SIG-M5 treated with dmso at 0.1 percent for 504 hours (cell line): ENCODE measurements around the gene NME9.
"Not testable (repeated sequence)": the region's sequence is repeated elsewhere in the genome, so short reads cannot be mapped to it uniquely, and the experiment has no call there.

Experiments
- DNase-seq: peaks from one replicate; lab custom pipeline; 2025; ENCODE audit not compliant: unreplicated experiment; lab: John Stamatoyannopoulos, UW

NME9 gene, protein sequence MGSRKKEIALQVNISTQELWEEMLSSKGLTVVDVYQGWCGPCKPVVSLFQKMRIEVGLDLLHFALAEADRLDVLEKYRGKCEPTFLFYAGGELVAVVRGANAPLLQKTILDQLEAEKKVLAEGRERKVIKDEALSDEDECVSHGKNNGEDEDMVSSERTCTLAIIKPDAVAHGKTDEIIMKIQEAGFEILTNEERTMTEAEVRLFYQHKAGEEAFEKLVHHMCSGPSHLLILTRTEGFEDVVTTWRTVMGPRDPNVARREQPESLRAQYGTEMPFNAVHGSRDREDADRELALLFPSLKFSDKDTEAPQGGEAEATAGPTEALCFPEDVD

GRCh38 chr3:138329127-138329983, at the start of gene NME9:
NME9 (minus strand) TSS chr3:138329851; CDS start chr3:138329335, 516 bp downstream.
- DNase-seq, result peak; percentile 80

DNA sequence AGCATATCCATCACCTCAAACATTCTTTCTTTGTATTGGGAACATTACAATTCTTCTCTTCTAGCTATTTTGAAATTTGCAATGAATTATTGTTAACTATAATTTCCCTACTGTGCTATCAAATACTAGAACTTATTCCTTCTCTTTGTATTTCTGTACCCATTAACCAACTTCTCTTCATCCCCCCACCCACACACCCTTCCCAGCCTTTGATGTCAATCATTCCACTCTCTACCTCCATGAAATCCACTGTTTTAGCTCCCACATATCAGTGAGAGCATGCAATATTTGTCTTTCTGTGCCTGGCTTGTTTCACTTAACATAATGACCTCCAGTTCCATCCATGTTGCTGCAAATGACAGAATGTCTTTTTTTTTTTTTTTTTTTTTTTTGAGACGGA, 49.3 kb upstream of the NME9 start:
- DNase-seq, result no peak

GRCh38 chr3:138378331-138378730, 48.7 kb upstream of the NME9 start:
- DNase-seq, result no peak

DNA sequence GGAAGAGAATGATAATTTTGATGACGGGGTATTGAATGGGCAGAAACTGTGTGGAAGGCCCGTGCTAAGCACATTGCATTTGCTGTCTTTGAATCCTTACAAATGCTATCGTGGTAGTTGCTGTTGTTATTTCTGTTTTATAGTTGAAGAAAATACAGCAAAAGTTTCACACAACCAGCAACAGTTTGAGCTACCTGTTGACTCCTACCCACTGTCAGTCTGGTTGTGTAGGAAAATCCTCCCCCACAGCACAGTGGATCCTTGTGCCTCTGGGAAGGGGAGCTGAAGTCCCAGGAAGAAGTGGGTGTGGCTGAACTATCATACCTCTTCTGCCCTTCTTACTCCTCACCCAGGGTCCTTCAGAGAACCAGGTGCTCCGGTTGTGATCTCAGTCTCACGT, 48.2 kb upstream of the NME9 start:
- no peak for DNase-seq

DNA sequence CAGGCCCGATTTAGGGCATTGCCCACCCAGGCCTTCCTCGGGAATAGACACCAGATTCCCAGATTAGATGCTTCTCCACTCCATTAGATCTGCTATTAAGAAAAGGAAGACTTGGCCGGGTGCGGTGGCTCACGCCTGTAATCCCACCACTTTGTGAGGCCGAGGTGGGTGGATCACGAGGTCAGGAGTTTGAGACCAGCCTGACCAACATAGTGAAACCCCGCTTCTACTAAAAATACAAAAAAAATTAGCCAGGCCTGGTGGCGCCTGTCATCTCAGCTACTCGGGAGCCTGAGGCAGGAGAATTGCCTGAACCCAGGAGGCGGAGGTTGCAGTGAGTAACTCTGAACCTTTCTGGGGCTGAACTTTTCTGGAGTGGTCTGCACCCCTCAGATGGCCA, 47.6 kb upstream of the NME9 start:
- DNase-seq, result not testable (repeated sequence)

- no peak for DNase-seq
These were observed 47.0 kb upstream of the NME9 start for GRCh38 chr3:138376663-138377062.

- DNase-seq, result no peak
These were observed 45.8 kb upstream of the NME9 start for GRCh38 chr3:138375447-138375846.

GRCh38 chr3:138374573-138375134, 45.0 kb upstream of the NME9 start:
- no peak for DNase-seq

- no peak for DNase-seq
These were observed 44.1 kb upstream of the NME9 start for GRCh38 chr3:138373736-138374094.

DNA sequence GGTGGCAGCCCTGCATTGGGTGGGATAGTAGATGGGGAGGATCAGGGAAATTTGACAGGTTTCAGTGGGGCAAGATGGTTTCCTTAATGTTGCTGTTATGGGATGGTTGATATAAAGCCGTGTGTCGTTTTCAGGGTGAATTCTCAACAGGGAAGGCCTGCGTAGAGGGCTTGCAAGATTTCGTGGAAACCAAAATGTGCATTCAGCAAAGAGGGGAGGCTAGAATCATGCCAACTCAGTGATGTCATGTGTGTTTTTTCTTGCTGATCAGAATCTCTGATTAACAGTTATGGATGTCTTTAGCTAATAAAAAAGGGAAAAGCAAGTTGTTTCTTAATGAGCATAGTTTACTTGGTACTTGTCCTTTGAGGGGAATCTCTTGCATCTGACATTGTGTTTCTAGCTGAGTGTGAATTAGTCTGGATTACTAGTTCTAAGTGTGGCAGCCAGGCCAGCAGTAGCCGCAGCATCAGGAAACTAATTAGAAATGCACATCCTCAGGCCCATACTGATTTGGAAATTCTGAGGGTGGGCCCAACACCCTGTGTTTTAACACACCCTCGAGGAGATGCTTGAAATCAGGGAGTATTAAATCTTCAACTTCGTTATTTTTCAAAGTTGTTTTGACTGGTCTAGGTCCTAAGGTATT, 43.6 kb upstream of the NME9 start:
- no peak for DNase-seq

DNA sequence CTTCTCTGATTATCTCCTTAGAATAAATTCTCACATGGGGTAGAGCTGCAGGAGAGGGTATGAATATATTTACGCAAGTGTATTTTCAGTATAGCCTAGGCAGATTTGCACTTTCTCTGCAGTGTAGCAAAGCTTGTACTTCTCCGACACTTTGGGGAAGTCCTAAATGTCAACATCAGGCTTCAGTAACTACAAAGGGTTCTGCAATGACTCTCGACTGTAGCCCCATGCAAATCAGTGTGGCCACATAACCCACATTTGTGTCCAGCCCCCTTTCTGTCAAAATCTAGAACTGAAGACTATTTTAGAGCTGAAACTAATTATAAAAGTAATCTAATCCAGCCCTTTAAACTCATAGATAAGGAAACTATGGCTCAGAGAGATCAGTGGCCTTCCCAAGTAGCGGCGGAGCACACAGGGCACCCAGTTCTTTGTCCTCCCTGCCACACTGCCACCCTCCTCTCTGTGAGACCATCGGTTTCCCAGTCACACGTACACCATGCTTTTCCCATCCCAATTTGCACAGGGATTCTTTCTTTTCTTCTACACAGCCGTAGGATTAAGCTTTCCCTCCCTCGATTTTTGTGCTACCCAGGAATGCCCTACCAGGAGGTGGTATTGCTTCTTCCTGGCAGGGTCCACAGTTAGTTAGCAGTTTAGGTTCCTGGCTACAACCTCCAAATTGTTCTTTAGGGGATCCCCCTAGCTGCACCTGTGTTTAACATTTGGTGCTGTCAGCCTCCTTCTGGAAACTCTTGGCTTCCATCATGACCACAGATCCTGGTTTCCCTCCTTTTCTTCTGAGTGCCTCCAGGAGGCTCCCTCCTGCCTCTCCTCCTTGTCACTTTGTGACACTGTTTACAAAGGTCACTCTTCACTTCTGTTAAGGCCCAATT, 41.7 kb upstream of the NME9 start:
- DNase-seq, result peak; percentile 74

- DNase-seq, result no peak
These were observed 40.7 kb upstream of the NME9 start for GRCh38 chr3:138370321-138370720.

DNA sequence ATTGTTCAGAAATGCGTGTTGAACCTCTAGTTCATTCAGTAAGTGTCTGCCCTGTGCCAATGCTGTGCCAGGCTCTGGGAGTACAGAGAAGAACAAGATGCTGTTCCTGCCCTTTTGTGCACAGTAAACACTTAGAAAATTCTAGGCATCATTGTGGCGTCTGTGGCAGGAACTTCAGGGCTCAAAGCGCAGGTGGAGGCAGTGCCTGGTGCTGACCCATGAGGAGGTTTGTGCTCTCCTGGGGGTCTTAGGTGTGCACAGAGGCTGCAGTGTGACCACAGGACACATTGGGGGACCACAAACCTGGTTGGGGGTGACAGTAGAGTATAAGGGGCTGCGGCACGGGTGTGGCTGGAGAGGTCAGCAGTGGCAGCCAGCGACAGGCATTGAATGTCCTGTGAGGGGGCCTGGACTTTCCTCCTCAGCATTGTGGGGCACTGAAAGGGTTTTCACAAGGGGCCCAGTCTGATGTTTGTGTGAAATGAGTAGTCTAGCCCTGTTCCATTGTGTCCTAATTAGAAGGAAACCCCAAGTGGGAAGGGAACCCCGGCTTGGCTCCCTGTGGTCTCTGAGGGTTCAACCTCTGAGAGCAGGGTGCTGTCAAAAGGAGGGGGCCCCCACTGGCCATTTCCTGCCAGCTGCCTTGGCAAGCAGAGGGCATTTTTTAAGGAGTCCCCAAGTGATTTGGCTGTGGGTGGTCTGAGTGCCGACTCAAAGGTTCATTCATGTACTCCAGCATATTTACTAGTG, 39.7 kb upstream of the NME9 start:
- no peak for DNase-seq

GRCh38 chr3:138367911-138368310, 38.3 kb upstream of the NME9 start:
- peak; percentile 48 for DNase-seq

- no peak for DNase-seq
These were observed 37.7 kb upstream of the NME9 start for GRCh38 chr3:138367326-138367850.

DNA sequence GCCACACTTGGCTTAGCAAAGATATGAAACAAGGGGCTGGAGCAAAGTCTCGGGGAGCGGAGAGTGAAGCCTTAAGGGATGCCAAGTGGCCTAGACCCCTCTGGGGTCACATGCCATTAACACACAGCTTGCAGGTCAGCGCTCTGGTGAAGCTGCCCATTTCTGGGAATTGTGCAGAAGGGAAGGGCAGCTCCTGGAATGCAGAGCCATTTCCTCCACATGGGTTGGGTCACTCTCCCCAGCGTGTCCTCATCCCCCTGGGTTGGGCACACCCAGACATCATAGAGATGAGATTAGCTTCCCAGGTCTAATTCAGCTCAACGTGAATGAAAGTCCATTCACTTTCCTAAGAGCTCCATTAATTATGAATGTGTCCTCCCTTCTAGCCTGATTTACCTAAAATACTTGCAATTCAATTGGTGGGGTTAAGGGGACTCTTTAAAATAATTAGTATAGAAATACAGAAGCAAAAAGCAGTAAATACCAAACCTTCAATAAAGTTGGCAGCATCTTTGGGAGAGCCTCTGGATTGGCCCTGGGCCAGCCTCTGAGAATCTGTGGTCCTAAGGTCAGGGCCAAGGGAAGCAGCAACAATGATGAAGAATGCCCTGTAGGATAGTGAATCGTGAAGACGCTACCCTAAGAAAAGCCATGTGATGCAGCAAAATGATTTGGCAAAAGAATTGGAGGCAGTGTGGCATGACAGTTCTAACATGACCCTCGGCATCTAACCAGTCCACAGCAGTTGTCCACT, 36.5 kb upstream of the NME9 start:
- DNase-seq, result no peak

DNA sequence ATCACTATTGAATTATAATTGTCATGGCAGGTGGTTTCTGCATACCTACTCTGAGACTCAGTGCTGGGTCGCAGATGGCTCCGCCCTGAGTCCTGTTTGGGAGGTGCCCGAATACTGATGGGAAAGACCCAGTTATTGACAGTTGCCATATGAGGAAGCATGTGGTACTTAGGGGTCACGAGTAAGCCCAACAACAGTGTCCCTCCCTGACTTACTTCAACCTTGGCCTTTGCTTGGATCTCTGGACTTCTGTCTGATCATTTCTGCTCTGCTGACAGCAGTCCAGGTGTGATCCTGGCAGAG, 35.6 kb upstream of the NME9 start:
- no peak for DNase-seq

DNA sequence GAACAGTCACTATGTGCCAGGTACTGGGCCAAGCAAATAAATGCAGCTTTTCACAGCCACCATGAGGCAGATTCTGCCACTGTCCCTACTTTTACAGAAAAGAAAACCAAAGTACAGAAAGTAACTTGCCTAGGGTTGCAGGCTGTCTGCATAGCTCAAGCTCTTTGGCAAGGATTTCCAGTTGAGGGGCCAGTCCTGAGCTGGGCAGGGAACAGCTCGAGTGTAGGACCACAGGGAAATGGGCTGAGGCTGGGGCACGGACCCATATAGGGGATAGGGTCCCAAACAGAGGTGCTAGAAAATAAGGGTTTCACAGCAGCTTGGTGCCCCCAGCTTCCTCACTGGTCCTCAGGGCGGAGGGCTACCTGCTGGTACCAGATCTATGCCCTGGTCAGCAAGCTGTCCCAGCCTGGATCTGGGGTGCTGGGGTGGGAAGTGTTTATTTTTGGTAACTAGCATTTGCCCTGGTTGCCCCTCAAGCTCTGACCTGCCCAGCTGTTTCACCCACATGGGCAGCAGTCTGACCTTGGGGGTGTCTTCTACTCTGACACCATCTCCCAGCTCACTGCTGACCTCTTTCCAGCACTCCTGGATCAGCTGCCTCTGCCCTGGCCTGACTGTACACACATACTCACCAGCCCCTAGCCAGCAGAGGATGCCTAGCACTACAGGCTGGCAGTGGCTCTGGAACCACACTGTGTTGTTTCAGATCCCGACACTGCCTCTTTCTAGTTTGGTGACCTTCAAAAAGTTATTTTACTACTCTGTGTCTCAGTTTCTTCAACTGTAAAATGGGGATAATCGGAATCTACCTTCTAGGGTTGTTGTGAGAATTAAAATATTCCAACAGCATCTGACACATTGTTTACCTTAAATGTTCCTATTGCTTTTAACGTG, 35.0 kb upstream of the NME9 start:
- no peak for DNase-seq
